Tibial nerve (tissue), 4 donors: Measurements from ENCODE around the gene MGAT1. TPM values are rescaled to one million over a fixed set of nuclear protein-coding genes. Genes with fewer than 3 reads are reported as not detected.
"Not testable (repeated sequence)": the region's sequence is repeated elsewhere in the genome, so short reads cannot be mapped to it uniquely, and the experiment has no call there.

Experiments used
- DNase-seq, 2 donors: peaks; one replicate each; pipeline ENCODE4 v3.0.0-alpha.2; 2019; ENCODE audit warnings: low spot score in 2 of 2
- H3K27ac ChIP-seq, 4 donors: fragments of 200-600 bp; sonication (generic) in 3 of 4; one replicate each; pipeline ENCODE4 v1.5.1; 2017 to 2019; ENCODE audit warnings: mild to moderate bottlenecking in 1 of 4
- H3K27me3 ChIP-seq, 2 donors: fragments of 200-600 bp; sonication (generic) in 1 of 2; one replicate each; pipeline versions ENCODE4 v1.5.1 to v1.6.0; 2017 to 2019
- H3K36me3 ChIP-seq, 3 donors: fragments of 200-600 bp; sonication (generic); one replicate each; pipeline ENCODE4 v1.5.1; 2018 to 2019
- H3K4me1 ChIP-seq, 4 donors: fragments of 200-600 bp; sonication (generic) in 3 of 4; one replicate each; pipeline ENCODE4 v1.5.1; 2017 to 2019
- H3K4me3 ChIP-seq, 4 donors: fragments of 200-600 bp; sonication (generic) in 3 of 4; one replicate each; pipeline ENCODE4 v1.5.1; 2017 to 2019; ENCODE audit warnings: mild to moderate bottlenecking in 1 of 4, moderate library complexity in 1 of 4
- H3K9me3 ChIP-seq, 4 donors: fragments of 200-600 bp; sonication (generic) in 3 of 4; one replicate each; pipeline ENCODE4 v1.5.1; 2017 to 2019
- CTCF ChIP-seq, 5 experiments: fragments of 200-600 bp in 3 of 5; fragments of 450-650 bp in 2 of 5; sonication (generic) in 3 of 5; IDR thresholded peaks; one replicate each; pipeline ENCODE4 v1.5.1; 2016 to 2019; ENCODE audit warnings: antibody characterized with exemption in 5 of 5, mild to moderate bottlenecking in 3 of 5, moderate library complexity in 2 of 5
- EP300 ChIP-seq, 2 donors: sonication (generic); formaldehyde crosslinking; IDR thresholded peaks; one replicate each; pipeline ENCODE4 v1.6.1; 2017; ENCODE audit warnings: antibody characterized with exemption in 2 of 2, mild to moderate bottlenecking in 1 of 2
- POLR2A ChIP-seq, 2 donors: fragments of 450-650 bp; IDR thresholded peaks; one replicate each; pipeline ENCODE4 v1.6.1; 2017; ENCODE audit warnings: antibody characterized with exemption in 2 of 2, mild to moderate bottlenecking in 2 of 2, moderate library complexity in 2 of 2
- WGBS, 2 donors: methylation state at CpG; one replicate each; pipeline ENCODE4 v1.1.5; 2018; 5-methylcytosine and 5-hydroxymethylcytosine counted together
- total RNA-seq, 4 donors: library from RNA; depleted of rRNA; stranded (reverse); fragments of >200 nt; gene quantifications; one replicate each; pipeline ENCODE4 v1.1.0, GENCODE V29; 2016

MGAT1 gene
- total RNA-seq, 4 donors from 2014 or later: 161 to 216 (median 195) TPM

DNA sequence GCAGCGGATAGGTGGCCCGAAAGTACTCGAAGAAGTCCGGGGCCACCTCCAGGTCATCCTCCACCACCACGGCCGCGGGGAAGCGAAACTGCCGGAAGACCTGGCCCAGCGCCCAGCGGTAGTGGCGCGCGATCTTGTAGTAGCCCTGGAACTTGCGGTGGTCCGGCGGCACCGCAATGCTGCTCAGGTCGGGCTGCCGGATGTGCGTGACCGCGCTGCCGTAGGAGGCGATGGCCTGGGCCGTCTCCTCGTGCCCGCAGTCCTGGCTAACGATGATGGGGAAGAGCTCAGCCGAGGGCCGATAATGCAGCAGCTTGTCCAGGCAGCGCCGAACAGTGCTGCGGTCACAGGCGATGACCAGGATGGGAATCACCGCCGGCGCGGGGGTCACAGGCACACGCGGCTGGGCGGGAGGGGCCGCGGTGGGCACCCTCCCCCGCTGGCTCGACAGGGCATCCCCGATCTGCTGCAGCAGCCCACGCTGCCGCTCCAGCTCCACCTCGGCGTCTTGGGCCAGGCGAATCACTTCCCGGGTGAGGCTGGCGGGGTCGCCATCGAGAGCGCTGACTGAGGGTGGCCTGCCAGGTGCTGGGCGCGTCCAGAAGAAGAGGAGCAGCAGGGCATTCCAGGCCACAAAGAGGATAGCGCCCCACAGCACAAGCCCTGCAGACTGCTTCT, 10.2 kb downstream of the MGAT1 start:
- H3K27me3 ChIP-seq: no peaks in the 10 kb centered on the region
- 97 to 98% methylated on average over 20 to 51 of the region's 60 CpGs for WGBS, 2 donors
- H3K4me1 ChIP-seq: peaks cover 0 to 63% (median 24%) of the 10 kb centered on the region in 4 donors
- TF ChIP-seq EP300 (IDR thresholded peaks at IDR 0.05): no peak
- TF ChIP-seq POLR2A (IDR thresholded peaks at IDR 0.05): no peak
- no peak for TF ChIP-seq CTCF (IDR thresholded peaks at IDR 0.05)
- peaks cover 8 to 80% (median 26%) of the 10 kb centered on the region in 3 donors for H3K36me3 ChIP-seq
- DNase-seq: no peak
- no peak overlapping the region for H3K27ac ChIP-seq
- H3K4me3 ChIP-seq: no peak overlapping the region
- no peaks in the 10 kb centered on the region for H3K9me3 ChIP-seq

DNA sequence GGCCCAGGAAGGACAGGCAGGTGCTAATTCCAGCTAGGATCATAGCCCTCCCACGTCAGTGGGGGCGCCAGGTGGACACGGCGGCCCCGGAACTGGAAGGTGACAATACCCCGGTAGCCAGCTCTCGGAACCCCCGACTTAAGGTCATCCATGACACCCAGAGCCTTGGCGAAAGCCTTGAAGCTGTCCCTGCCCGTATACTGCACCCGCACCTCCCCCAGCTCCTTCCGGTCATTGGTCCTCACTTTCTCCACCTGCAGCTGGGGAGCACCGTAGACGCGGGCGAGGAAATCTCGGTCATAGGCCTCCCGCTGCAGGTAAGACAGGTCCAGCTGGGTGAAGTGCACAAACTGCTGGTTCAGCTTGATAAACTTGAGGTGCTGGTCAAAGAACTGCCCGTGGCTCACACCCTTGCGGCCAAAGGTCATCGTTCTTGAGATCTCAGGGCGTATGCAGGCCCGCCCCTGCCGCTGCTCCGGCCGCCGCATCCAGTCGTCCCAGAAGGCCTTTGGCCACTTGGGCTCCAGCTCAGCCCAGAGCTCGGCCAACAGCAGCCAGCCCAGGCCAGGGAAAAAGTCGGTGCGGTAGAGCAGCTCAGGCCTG, 10.9 kb downstream of the MGAT1 start:
- no peak for DNase-seq
- Histone ChIP-seq H3K9me3 (no peaks in the 10 kb centered on the region), H3K27ac (no peak overlapping the region), H3K4me3 (no peak overlapping the region), H3K27me3 (no peaks in the 10 kb centered on the region), H3K4me1 (peaks cover 0 to 63% (median 27%) of the 10 kb centered on the region in 4 donors), H3K36me3 (peaks cover 8 to 80% (median 26%) of the 10 kb centered on the region in 3 donors)
- WGBS, 2 donors: 92 to 94% methylated on average over 26 to 31 of the region's 31 CpGs
- TF ChIP-seq EP300 (IDR thresholded peaks at IDR 0.05): no peak
- no peak for TF ChIP-seq CTCF (IDR thresholded peaks at IDR 0.05)
- TF ChIP-seq POLR2A (IDR thresholded peaks at IDR 0.05): no peak

DNA sequence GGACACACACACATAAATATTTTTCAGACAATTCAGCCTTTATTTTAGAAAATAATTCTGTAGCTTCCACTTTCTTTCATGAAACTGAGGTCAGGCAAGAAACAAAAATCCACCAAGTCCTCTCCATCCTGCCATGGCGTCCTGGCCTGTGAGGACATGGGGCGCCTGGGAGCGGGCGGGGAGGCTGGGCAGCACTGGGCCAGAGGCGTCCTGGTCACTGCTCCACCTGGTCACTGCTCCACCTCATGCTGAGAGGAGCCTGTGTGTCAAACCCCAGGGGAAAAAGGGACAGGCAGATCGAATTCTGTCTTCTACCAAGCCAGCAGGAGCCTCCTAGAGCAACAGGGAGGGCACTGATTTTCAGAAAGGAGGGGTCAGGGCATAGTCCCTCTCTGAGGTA, 12.1 kb downstream of the MGAT1 start:
- WGBS, 2 donors: 78 to 87% methylated on average over 6 of the region's 6 CpGs
- no peak for TF ChIP-seq EP300 (IDR thresholded peaks at IDR 0.05)

GRCh38 chr5:180790020-180790419, 12.6 kb downstream of the MGAT1 start:
- Histone ChIP-seq H3K4me3 (no peak overlapping the region), H3K4me1 (peaks cover 0 to 64% (median 38%) of the 10 kb centered on the region in 4 donors), H3K27me3 (no peaks in the 10 kb centered on the region), H3K36me3 (peaks cover 8 to 69% (median 26%) of the 10 kb centered on the region in 3 donors), H3K9me3 (no peaks in the 10 kb centered on the region), H3K27ac (peak overlapping the region in 1 of 4 donors; percentile 42)
- 70 to 85% methylated on average over 6 to 8 of the region's 8 CpGs for WGBS, 2 donors
- no peak for TF ChIP-seq CTCF (IDR thresholded peaks at IDR 0.05)
- TF ChIP-seq EP300 (IDR thresholded peaks at IDR 0.05): no peak
- TF ChIP-seq POLR2A (IDR thresholded peaks at IDR 0.05): no peak
- DNase-seq: no peak

More for the DNA sequence above, 12.1 kb downstream of the MGAT1 start:
- H3K4me1 ChIP-seq: peaks cover 0 to 63% (median 35%) of the 10 kb centered on the region in 4 donors
- peaks cover 8 to 72% (median 26%) of the 10 kb centered on the region in 3 donors for H3K36me3 ChIP-seq
- H3K27ac ChIP-seq: peak overlapping the region in 1 of 4 donors; percentile 42
- H3K9me3 ChIP-seq: no peaks in the 10 kb centered on the region
- no peak overlapping the region for H3K4me3 ChIP-seq
- DNase-seq: no peak
- no peaks in the 10 kb centered on the region for H3K27me3 ChIP-seq

DNA sequence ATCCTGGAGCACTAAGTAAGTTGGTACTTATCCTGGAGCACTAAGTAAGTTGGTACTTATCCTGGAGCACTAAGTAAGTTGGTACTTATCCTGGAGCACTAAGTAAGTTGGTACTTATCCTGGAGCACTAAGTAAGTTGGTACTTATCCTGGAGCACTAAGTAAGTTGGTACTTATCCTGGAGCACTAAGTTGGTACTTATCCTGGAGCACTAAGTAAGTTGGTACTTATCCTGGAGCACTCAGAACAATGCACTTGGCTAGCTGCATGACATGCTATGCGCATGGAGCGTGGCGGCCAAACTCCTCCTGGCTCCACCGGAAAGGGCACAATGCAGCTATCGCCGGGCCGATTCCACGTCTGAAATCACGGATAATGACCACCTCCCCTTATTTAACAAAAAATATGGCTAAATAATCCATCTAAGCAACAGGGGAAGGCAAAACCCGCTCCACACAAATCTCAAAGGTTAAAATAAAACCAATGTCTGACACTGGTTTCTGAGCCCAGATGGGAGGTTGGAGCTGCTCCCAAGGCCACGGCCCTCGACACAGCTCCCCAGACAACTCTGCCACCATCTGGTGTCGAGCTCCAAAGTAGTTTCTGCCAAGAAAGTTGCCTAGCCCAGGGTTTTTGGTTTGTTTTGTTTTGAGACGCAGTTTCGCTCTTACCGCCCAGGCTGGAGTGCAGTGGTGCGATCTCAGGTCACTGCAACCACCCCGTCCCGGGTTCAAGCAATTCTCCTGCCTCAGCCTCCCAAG, 13.8 kb downstream of the MGAT1 start:
- H3K36me3 ChIP-seq: peaks cover 8 to 60% (median 26%) of the 10 kb centered on the region in 3 donors
- not testable (repeated sequence) for H3K27me3 ChIP-seq, H3K9me3 ChIP-seq, H3K4me3 ChIP-seq, DNase-seq
- peak overlapping the region in 1 of 4 donors; percentile 89 for H3K27ac ChIP-seq
- H3K4me1 ChIP-seq: peaks cover 0 to 66% (median 32%) of the 10 kb centered on the region in 4 donors
- WGBS, 2 donors: 88 to 92% methylated on average over 19 of the region's 19 CpGs
